H54 (cell line): ENCODE measurements around the gene RIMS4.

Source experiments
- DNase-seq: peaks from one replicate; pipeline ENCODE4 v3.0.0; 2011; ENCODE audit warnings: low spot score, mixed read lengths; ENCODE audit not compliant: insufficient read length
- FAIRE-seq: peaks from 3 replicates; lab custom pipeline; 2011; peaks lifted over from hg19 to GRCh38; lab: Jason Lieb, UNC
- POLR2A ChIP-seq: IDR thresholded peaks from 2 replicates; pipeline ENCODE4 v1.6.1; 2011; ENCODE audit warnings: low read depth, mild to moderate bottlenecking, low read length

Gene RIMS4

GRCh38 chr20:44811150-44811685, 872 bp upstream of the RIMS4 start:
- no peak for TF ChIP-seq POLR2A
- no peak for FAIRE-seq
- DNase-seq, result no peak

- DNase-seq (no peak), FAIRE-seq (no peak)
- no peak for TF ChIP-seq POLR2A
Measured at GRCh38 chr20:44810061-44810390, 320 bp downstream of the RIMS4 start.

- DNase-seq (no peak), FAIRE-seq (no peak)
- no peak for TF ChIP-seq POLR2A
Measured at GRCh38 chr20:44809380-44810060, 826 bp downstream of the RIMS4 start.

- no peak for FAIRE-seq
- DNase-seq, result no peak
- TF ChIP-seq POLR2A, result no peak
Measured at GRCh38 chr20:44807684-44808056, 2.7 kb downstream of the RIMS4 start.

GRCh38 chr20:44807051-44807683, 3.2 kb downstream of the RIMS4 start:
- no peak for TF ChIP-seq POLR2A
- no peak for FAIRE-seq
- DNase-seq, result no peak

- no peak for TF ChIP-seq POLR2A
- DNase-seq, result no peak
- FAIRE-seq, result no peak
Measured at GRCh38 chr20:44805979-44806620, 4.2 kb downstream of the RIMS4 start.

GRCh38 chr20:44805335-44805978, 4.9 kb downstream of the RIMS4 start:
- no peak for TF ChIP-seq POLR2A
- FAIRE-seq (no peak), DNase-seq (no peak)

- FAIRE-seq, result no peak
- no peak for TF ChIP-seq POLR2A
- DNase-seq, result no peak
Measured at GRCh38 chr20:44803383-44803941, 6.9 kb downstream of the RIMS4 start.

GRCh38 chr20:44802702-44803101, 7.6 kb downstream of the RIMS4 start:
- FAIRE-seq (no peak), DNase-seq (no peak)
- TF ChIP-seq POLR2A, result no peak

- DNase-seq (no peak), FAIRE-seq (no peak)
- TF ChIP-seq POLR2A, result no peak
Measured at GRCh38 chr20:44800391-44801046, 9.8 kb downstream of the RIMS4 start.

- no peak for TF ChIP-seq POLR2A
- FAIRE-seq, result no peak
- no peak for DNase-seq
Measured at GRCh38 chr20:44799691-44800090, 10.7 kb downstream of the RIMS4 start.

- DNase-seq (no peak), FAIRE-seq (no peak)
- TF ChIP-seq POLR2A, result no peak
Measured at GRCh38 chr20:44796758-44797457, 13.4 kb downstream of the RIMS4 start.

GRCh38 chr20:44796311-44796710, 14.0 kb downstream of the RIMS4 start:
- TF ChIP-seq POLR2A, result no peak
- FAIRE-seq (no peak), DNase-seq (no peak)
